GM19240 (cell line): ENCODE measurements around the gene ZBTB46.

Experiments used
- DNase-seq: peaks from one replicate; pipeline ENCODE4 v3.0.0; 2011; ENCODE audit warnings: low spot score; ENCODE audit not compliant: insufficient read length

Gene ZBTB46

DNA sequence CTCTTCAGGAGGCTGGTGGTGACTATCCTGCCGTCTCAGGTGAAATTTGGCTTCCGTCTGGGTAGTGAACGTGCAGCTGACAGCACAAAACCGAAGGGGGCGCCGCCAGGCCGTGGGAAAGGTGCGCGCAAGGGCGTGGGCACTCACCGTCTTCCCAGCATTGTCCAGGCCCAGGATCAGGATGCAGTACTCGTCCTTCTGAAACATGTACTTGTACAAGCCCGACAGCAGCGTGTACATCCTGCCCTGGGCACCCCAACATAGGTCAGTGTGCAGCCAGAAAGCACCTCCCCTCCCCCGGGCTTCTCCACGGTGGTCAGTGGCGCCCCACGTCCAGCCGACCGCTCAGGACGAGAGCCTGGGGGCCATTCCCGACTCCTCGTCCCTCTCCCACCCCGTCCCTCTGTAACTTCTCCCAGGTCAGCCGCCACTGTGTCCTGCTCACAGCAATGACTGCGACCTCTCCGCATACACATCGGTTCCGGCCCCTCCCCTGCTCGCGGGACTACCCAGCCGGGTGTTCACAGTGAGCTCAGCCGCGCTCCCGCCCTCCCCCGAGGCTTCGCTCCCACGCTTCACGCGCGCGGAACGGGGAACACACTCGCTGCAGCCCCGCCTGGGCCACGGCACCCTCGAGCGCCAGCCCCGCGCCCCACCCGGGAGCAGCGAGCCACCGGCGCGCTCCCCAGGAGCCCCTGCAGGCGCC lies 124.1 kb downstream of the ZBTB46 start:
- DNase-seq, result no peak

DNA sequence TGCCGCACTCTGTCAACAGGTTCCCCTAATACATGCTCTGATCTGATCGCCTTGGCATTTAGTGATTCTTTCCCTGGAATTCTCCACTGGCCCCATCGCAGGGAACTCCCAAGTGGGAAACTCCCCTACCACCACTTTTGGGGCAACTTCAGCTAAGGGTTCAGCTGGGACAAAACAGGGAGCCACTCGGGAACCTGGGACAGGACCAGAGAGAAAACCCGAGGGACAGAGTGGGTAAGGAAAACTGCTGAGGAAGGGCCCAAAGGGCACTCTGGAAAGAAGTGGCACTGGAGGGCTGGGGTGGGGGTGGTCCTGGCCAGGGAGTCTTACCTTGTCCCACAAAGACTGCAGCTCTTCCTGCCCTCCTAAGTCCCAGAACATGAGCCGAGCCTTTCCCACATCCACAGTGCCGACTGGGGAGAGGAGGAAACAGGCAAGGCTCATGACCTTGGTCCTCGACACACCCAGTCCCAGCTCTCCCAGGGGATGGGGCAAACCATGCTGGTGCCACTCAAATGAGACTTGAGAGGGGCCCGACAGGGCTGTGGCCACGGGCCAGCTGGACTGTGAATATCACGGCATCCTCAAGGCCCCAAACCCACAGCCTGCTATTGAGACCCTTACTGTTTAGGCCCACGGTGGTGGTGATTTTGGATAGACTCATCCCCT lies 124.9 kb downstream of the ZBTB46 start:
- no peak for DNase-seq

DNA sequence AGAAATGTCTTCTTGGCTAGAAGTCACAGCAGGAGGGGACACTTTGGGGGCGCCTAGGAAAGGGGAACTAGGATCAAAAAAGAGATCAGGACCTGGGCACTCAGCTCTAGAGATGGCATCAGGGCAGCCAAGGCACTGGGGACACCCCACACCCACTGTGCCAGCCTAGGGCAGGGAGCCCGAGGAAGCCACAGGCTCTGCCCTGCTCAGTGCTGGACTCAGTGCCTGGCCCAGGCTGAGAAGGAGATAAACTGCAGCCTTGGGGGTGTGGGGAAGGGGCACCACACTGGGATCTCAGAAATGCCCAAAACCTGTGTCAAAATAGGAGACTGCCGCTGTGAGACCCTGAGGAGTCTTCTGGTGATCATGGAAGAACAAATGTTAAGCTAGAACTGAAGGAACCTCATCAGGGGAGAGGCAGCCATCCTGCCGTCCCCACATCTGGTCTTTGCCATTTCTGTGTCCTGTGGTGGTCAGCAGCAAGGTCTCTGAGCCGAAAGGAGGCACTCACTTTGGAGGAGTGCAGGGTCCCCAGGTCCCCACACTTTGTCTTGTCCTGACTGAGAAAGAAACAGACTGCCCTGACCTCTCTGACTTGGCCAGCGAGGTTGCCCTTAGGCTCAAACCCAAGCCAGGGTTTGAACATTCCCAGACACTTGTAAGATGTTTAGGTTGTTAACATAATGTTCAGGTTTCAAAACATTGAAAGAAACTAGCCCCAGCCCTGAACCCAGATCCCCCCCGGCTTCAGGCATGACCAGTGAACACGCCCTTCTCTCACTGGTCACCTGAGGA lies 125.6 kb downstream of the ZBTB46 start:
- DNase-seq, result no peak

DNA sequence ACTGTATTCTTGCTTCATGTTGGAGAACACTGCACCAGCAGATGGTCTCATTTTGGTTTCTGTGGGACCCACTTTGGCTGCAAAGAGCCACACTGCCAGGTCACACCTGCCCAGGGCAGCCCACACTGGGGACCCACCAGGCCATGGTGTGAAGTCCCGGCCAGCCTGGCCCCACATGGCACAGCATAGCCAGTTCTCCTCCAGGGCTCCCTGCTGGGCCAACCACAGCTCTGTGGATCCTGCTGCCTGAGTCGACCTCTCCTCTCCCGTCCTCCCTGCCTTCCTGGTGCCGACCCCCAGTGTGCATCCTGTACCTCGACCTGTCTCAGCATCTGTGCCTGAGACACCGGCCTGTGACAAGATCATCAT lies 126.3 kb downstream of the ZBTB46 start:
- DNase-seq, result no peak

DNA sequence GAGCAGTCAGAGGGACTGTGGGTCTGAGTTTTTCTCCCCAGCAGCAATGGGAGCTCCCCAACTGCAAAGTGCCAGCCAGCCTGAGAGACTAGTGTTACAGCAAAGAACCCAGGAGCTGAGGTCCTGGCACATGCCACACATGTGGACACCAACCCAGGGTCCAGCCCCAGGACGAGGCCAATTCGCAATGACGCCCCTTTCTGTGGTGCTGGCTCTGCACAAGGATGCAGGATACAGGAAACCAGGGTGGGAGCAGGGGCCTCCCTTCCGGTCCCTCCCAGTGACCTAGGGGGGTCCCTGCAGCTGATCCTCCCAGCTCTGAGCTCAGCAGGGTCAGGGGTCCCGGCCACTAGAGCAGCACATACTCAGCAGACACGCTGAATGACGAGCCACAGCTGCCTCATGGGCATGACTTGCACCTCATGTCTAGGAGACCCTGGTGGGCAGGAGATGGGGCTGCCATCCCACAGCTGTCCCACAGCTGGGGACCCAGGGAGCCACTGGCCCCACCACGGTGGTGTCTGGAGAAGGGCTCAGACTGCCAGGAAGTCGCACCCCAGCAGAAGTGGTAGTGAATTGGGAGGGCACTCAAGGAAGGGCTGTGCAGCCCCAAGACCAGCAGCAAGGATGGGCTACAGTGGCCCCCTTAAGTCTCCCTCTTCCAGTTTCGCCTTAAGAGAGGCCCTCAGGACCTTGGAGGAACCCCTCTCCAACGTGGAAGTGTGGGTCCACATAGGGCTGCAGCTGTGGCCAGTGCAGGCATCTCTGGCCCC lies 126.9 kb downstream of the ZBTB46 start:
- no peak for DNase-seq

DNA sequence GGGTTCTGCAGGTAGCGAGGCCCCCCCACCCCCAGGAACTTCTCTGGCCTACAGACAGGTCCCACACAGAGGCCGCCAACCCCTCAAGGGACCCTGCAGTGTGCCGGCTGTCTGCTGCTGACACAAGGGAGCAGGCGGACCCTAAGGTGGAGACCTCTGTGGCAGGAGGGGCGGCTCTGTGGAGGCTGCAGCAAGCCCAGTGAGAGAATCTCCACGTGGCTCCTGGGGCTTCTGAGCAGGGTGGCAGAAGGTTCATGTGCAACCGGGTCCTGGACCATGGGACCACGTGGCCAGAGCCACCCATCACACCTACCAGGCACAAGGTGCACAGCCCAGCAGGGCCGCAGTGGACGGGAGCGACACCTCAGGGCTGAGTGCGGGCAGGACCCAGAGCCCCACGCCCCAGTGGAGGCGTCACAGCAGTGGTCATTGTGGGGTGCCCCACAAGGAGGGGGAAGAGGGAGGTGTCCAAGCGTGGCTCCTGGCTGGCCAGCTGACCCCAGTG lies 127.5 kb downstream of the ZBTB46 start:
- no peak for DNase-seq

DNA sequence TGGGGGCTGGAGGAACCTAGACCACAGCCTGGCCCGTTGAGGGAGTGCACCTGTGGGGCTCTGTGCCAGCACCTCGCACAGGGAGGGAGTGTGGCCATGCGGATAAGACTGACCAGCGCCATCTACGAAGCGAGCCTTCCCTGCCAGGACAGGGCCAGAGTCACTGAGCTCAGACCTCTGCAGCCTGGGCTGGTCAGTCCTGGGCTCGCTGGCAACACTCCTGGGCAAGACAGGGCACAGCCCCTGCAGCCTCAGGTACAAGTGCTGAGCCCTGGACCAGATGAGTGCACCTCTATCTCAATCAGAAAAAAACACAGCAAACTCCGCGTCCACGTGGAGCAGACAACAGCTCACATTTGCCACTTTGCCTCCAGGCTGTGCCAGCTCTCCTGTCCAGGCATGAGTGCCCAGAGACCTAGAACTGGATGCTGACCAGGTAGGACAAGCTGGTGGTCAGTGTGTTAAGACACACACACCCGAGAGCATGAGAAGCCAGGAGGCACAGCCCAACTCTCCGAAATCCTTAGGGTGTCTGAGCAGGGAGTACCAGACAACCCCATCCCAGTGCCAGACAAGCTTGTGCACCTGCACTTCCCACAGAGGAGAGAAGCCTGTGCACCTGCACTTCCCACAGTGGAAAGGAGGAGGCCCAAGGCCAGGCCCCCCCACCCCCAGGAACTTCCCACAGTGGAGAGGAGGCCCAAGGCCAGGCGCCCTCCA lies 128.2 kb downstream of the ZBTB46 start:
- no peak for DNase-seq

DNA sequence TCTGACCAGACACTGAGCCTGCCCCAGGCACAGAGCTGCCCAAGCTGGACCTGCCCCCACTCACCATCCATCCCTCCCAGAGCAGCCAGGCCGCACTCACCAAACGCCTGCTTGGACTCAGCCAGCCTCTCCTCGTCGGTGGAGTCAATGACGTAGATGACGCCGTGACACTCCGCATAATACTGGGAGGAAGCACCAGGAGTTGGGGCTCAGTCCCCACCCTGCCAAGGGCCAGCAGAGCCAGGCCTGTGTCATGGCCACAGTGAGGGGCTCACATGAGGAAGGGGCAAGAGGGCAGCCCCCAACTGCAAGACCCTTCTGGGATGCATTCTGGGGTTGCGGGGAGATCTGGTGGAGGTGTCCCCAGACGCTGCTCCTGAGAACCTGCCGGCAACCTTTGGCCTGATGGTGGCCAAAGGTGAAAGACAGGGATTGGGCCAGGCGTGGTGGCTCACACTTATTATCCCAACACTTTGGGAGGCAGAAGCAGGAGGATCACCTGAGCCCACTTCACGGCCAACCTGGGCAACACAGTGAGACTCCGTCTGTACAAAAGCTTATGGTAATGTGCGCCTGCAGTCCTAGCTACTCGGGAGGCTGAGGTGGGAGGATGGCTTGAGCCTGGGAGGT lies 128.9 kb downstream of the ZBTB46 start:
- no peak for DNase-seq

DNA sequence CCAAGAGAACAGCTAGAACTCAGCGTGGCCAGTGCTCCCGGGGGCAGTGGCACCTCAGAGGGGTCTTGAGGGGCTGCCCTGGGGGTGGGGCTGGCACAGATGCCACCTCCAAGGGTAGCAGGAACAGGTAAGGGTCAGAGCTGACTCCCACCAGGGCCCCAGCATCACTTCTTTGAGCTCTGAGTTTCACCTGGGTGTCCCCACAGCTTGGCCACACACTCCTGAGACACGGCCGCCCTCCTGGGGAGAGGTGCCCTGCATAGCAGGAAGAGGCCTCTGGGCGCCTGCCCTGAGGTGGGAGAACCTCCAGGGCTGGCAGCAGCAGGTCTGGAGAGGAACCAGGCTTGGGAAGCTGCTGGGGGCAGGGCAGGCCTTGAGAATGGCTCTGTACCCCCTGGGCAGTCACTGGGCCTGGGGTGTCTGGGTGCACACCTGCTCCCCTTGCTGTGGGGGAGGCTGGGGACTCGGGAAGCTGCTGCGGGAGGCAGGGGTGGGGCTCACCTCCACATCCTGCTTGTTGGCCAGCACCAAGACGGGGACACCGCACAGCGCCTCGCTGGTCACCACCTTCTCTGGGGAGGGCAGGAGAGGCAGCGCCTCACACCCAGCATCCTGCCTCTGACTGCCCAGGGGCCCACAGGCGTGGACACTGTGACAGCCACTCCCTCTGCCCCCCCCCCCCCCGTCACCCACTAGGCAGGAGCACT lies 129.6 kb downstream of the ZBTB46 start:
- DNase-seq, result peak; percentile 1

DNA sequence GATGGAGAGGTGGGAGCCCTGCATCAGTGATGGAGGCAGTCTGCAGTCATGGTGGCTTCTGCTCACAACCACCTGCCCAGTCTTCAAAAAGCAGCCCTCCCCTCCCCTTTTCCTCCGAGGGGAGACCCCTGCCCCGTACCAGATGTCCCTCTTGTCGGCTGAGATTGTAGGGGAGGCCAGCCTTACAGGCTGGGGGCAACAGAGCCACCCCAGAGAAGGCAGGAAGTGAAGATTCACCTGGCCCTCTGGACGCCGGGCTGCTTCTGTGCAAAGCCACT lies 130.1 kb downstream of the ZBTB46 start:
- no peak for DNase-seq

DNA sequence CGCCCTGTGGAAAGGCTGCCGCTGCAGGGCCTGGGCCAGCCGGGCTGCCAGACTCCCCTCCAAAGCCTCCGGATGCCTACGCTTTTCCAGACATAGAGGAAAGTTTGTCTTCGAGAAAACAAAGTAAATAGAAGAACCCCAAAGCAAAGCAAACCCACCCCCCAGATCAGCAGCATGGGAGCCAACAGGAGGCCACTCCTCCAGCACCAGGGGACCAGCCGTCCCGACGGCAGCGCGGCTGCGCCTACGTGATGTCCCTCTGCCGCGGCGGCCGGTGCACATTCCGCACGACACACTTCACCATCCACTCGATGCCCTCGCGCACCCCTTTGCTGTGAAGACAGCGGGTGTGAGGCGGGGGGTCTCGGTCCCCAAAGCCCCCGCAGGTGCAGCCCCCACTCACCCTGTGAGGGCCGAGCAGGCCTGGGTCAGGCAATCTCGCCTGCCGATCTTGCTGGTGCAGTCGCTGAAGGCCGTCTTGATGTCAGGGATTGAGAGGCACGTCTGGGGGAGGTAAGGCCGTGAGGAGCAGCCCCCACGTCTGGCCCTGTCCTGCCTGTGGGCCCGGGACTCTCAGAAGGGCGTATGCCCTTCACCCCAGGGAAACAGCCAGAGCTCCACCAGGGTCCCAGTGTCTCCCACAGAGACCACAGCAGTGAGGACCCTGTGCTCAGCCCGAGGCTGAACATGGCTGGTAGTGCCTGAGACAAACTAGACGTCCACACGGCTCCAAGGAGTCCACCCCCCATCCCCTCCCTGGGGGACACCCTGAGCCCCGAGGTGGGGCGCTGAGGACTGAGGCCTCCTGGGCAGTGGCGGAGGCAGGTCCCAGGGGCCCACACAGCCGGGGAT lies 130.6 kb downstream of the ZBTB46 start:
- DNase-seq, result peak; percentile 1

DNA sequence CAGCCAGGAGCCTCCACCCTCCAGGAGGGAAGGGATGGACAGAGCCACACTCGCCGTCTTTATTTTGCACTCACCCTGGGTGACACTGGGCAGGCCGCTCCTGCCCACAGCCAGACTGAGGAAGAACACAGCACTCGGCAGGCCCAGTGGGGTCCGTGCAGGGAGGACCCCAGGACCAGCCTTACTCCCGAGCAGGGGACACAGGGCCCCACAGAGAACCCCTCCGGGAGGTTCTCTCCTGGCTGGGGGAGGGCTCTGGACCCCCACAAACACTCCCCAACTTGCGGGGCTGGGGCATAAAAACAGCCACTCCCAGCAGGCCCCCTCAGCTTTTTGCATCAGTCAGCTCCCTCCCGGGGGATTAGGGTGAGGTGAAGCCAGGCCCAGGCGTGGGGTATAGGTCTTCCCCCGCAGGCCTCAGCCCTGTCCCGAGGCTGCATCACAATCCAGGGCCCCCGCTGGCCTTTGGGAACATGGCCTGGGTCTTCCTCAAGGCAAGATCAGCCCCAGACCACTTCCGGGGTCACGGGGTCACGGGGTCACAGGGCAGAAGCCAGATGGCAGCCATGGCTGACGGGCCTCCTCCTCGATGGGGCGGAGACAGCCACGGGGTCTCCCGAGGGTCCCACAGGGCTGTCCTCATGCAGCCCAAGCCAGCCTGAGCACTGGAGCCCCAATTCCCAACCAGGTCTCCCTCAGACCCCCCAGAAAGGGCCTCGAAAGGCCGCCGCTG lies 131.4 kb downstream of the ZBTB46 start:
- DNase-seq, result peak; percentile 2

DNA sequence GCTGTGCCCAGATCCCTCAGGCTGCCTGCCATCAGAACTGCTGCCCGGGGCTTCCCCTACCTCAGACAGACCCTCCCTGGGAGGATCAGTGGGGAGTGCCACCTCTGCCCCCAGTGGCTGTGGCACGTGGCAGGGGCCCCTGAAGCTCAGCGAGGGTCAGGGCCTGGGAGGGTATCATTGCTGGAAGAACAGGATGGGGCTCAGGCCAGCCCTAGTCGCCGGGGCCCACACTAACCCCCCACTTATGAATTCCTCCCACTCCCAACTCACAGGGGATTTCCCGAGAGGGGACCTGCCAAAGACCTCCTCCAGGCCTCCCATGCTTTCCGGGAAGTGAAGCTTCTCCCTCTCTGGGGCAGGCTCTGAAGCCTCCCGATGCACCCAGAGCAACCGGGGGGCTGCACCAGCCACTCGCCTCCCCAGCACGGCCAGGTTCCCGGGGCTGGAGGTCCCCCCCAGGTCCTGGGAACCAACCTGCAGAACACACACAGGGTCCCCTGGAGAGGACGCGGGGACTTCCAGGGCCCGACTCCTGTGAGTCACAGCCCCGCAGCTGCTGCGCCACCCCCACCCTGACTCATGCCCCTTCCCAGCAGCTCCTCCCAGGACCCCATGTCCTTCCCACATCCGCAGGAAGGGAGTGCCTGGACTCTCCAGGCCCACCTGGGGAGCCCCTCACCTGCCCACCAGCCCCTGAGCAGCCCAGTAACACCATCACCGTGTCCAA lies 132.2 kb downstream of the ZBTB46 start:
- DNase-seq, result peak; percentile 17

DNA sequence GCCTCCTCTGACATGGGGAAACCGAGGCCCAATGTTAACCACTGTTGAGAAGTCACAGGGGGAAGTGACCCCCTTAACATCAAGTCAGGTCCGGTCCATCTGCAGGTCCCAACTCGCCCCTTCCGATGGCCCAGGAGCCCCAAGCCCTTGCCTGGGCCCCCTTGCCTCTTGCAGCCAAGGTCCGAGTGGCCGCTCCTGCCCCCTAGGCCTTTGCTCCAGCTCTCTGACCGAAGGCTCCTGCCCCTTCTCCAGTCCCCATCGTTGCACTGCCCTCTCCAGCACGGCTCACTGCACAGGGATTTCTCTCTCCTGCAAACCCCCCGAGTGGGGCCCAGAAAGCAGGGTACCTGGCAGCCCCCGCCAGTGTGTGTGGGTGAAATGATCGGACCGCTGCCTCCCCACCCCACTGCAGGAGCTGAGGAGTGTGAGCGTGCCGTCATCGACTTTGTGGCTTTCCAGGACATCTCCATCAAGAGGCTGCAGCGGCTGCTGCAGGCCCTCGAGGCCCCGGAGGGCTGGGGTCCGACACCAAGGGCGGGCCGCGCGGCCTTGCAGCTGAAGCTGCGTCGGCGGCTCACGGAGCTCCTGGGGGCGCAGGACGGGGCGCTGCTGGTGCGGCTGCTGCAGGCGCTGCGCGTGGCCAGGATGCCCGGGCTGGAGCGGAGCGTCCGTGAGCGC lies 133.1 kb downstream of the ZBTB46 start:
- DNase-seq, result peak; percentile 0

DNA sequence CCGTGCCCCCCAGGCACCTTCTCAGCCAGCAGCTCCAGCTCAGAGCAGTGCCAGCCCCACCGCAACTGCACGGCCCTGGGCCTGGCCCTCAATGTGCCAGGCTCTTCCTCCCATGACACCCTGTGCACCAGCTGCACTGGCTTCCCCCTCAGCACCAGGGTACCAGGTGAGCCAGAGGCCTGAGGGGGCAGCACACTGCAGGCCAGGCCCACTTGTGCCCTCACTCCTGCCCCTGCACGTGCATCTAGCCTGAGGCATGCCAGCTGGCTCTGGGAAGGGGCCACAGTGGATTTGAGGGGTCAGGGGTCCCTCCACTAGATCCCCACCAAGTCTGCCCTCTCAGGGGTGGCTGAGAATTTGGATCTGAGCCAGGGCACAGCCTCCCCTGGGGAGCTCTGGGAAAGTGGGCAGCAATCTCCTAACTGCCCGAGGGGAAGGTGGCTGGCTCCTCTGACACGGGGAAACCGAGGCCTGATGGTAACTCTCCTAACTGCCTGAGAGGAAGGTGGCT lies 133.7 kb downstream of the ZBTB46 start:
- DNase-seq, result peak; percentile 7

DNA sequence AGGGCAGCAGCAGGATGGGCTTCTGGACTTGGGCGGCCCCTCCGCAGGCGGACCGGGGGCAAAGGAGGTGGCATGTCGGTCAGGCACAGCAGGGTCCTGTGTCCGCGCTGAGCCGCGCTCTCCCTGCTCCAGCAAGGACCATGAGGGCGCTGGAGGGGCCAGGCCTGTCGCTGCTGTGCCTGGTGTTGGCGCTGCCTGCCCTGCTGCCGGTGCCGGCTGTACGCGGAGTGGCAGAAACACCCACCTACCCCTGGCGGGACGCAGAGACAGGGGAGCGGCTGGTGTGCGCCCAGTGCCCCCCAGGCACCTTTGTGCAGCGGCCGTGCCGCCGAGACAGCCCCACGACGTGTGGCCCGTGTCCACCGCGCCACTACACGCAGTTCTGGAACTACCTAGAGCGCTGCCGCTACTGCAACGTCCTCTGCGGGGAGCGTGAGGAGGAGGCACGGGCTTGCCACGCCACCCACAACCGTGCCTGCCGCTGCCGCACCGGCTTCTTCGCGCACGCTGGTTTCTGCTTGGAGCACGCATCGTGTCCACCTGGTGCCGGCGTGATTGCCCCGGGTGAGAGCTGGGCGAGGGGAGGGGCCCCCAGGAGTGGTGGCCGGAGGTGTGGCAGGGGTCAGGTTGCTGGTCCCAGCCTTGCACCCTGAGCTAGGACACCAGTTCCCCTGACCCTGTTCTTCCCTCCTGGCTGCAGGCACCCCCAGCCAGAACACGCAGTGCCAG lies 134.3 kb downstream of the ZBTB46 start, which contains the start of gene TNFRSF6B:
TNFRSF6B (plus strand) TSS at position 25 of the 729 bp plus-strand sequence; CDS start at position 141, 116 bp downstream.
- peak; percentile 1 for DNase-seq
